Fibroblast of lung (primary cell): ENCODE data around the gene OBSL1. TPM values are rescaled to one million over a fixed set of nuclear protein-coding genes. Genes with fewer than 3 reads are reported as not detected.

ENCODE experiments used
- DNase-seq, 2 donors: peaks; one replicate each; pipeline versions ENCODE4 v3.0.0 to v3.0.0-alpha.2; 2010; ENCODE audit warnings: low read depth in 2 of 2
- H2AFZ ChIP-seq: 2 replicates; pipeline ENCODE4 v1.5.1; 2012; ENCODE audit warnings: low read length, control low read depth, inconsistent platforms
- H3K27ac ChIP-seq: 2 replicates; pipeline ENCODE4 v1.5.1; 2011; ENCODE audit warnings: low read length, control low read depth; ENCODE audit not compliant: insufficient read depth
- H3K27me3 ChIP-seq: 2 replicates; pipeline ENCODE4 v1.5.1; 2011; ENCODE audit warnings: mild to moderate bottlenecking, low read length; ENCODE audit not compliant: control insufficient read depth, insufficient read depth
- H3K36me3 ChIP-seq: 2 replicates; pipeline ENCODE4 v1.5.1; 2011; ENCODE audit warnings: low read length; ENCODE audit not compliant: control insufficient read depth, insufficient read depth
- H3K4me1 ChIP-seq: 2 replicates; pipeline ENCODE4 v1.5.1; 2011; ENCODE audit warnings: low read length; ENCODE audit not compliant: control insufficient read depth, insufficient read depth; ENCODE audit errors: extremely low read depth
- H3K4me2 ChIP-seq: 2 replicates; pipeline ENCODE4 v1.5.1; 2011; ENCODE audit warnings: low read length, control low read depth; ENCODE audit not compliant: insufficient read depth; ENCODE audit errors: extremely low read depth
- H3K4me3 ChIP-seq, 4 experiments: fragments of 200-600 bp in 1 of 4; sonication (generic) in 1 of 4; replicated peaks in 1 of 4; 2 replicates each; pipeline ENCODE4 v1.5.1; 2011 to 2016; ENCODE audit warnings: low read length in 4 of 4, low read depth in 3 of 4, mild to moderate bottlenecking in 3 of 4, control low read depth in 2 of 4, inconsistent platforms in 1 of 4, mixed read lengths in 1 of 4; ENCODE audit not compliant: insufficient read depth in 1 of 4; ENCODE audit errors: control extremely low read depth in 1 of 4
- H3K79me2 ChIP-seq: 2 replicates; pipeline ENCODE4 v1.5.1; 2012; ENCODE audit warnings: mild to moderate bottlenecking, low read length, inconsistent platforms; ENCODE audit not compliant: control insufficient read depth, insufficient read depth
- H3K9ac ChIP-seq: 2 replicates; pipeline ENCODE4 v1.5.1; 2011; ENCODE audit warnings: mild to moderate bottlenecking, low read length, control low read depth; ENCODE audit not compliant: insufficient read depth
- H3K9me3 ChIP-seq: 2 replicates; pipeline ENCODE4 v1.5.1; 2012; ENCODE audit warnings: low read depth, low read length; ENCODE audit not compliant: control insufficient read depth, insufficient read depth
- H4K20me1 ChIP-seq: 2 replicates; pipeline ENCODE4 v1.5.1; 2011; ENCODE audit warnings: low read length; ENCODE audit not compliant: control insufficient read depth, insufficient read depth; ENCODE audit errors: extremely low read depth
- CTCF ChIP-seq, 2 donors: IDR thresholded peaks in 1 of 2; conservative IDR thresholded peaks in 1 of 2; 1 replicate in 1 of 2; 2 replicates in 1 of 2; pipeline ENCODE4 v1.5.1; 2011 to 2012; ENCODE audit warnings: low read length in 2 of 2, control low read depth in 1 of 2, inconsistent platforms in 1 of 2, low read depth in 1 of 2, mild to moderate bottlenecking in 1 of 2
- EZH2 ChIP-seq: IDR thresholded peaks from 2 replicates; pipeline ENCODE4 v1.5.1; 2012; ENCODE audit warnings: low read length, control low read depth, mild to moderate bottlenecking; ENCODE audit errors: missing control alignments
- polyA plus RNA-seq, 2 donors: library from polyadenylated mRNA; depleted of rRNA in 1 of 2; stranded (reverse) in 1 of 2; unstranded in 1 of 2; fragments of >200 nt; gene quantifications; 2 replicates each; pipeline ENCODE4 v1.2.1, GENCODE V29; 2011 to 2012; ENCODE audit warnings: missing spikeins in 1 of 2
- total RNA-seq: library from RNA; depleted of rRNA; stranded (reverse); fragments of >200 nt; gene quantifications from 2 replicates; pipeline ENCODE4 v1.2.1, GENCODE V29; 2014

OBSL1 gene
- total and polyA plus RNA-seq, 2 donors (not counting 1 experiment from before 2014, with no cell fraction given) = 24.7 to 28.7 TPM

- Histone ChIP-seq H4K20me1 (no peaks in the 10 kb centered on the region), H2AFZ (no peak overlapping the region), H3K36me3 (no peaks in the 10 kb centered on the region), H3K27ac (no peak overlapping the region), H3K9ac (no peak overlapping the region), H3K4me2 (no peak overlapping the region), H3K79me2 (no peaks in the 10 kb centered on the region), H3K4me1 (peaks cover 3% of the 10 kb centered on the region), H3K27me3 (peaks cover 6% of the 10 kb centered on the region), H3K4me3 (no peak overlapping the region), H3K9me3 (no peaks in the 10 kb centered on the region)
- no peak for TF ChIP-seq CTCF (conservative IDR thresholded peaks at IDR 0.05 in 1 of 2, IDR thresholded peaks at IDR 0.05 in 1 of 2; ENCODE audit: low read depth in 1 of 2, low read length in 2 of 2)
- TF ChIP-seq EZH2 = no peak
- DNase-seq = no peak
These were observed 17.8 kb downstream of the OBSL1 start for GRCh38 chr2:219553463-219553963.

- Histone ChIP-seq H3K4me1 (peaks cover 3% of the 10 kb centered on the region), H4K20me1 (no peaks in the 10 kb centered on the region), H3K9ac (no peak overlapping the region), H3K4me2 (no peak overlapping the region), H3K4me3 (peak overlapping the region in 1 of 4 experiments; percentile 62), H2AFZ (no peak overlapping the region), H3K79me2 (no peaks in the 10 kb centered on the region), H3K9me3 (no peaks in the 10 kb centered on the region), H3K27ac (no peak overlapping the region), H3K27me3 (peaks cover 6% of the 10 kb centered on the region), H3K36me3 (no peaks in the 10 kb centered on the region)
- TF ChIP-seq EZH2 (no peak), CTCF (conservative IDR thresholded peaks at IDR 0.05 in 1 of 2, IDR thresholded peaks at IDR 0.05 in 1 of 2; ENCODE audit: low read depth in 1 of 2, low read length in 2 of 2) (no peak)
- DNase-seq = no peak
These were observed 18.2 kb downstream of the OBSL1 start for GRCh38 chr2:219553168-219553417.

GRCh38 chr2:219552382-219553167 is 18.8 kb downstream of the OBSL1 start:
- peak overlapping the region; percentile 90 for H2AFZ ChIP-seq
- H3K4me2 ChIP-seq = peak overlapping the region; percentile 87
- H3K9ac ChIP-seq = no peak overlapping the region
- no peaks in the 10 kb centered on the region for H3K36me3 ChIP-seq
- no peaks in the 10 kb centered on the region for H3K79me2 ChIP-seq
- peak overlapping the region; percentile 42 to 70 (median 58) for H3K4me3 ChIP-seq
- peaks cover 3% of the 10 kb centered on the region for H3K4me1 ChIP-seq
- peak; percentile 73 to 74 for DNase-seq
- H3K9me3 ChIP-seq = no peaks in the 10 kb centered on the region
- no peaks in the 10 kb centered on the region for H4K20me1 ChIP-seq
- TF ChIP-seq CTCF (conservative IDR thresholded peaks at IDR 0.05 in 1 of 2, IDR thresholded peaks at IDR 0.05 in 1 of 2; ENCODE audit: low read depth in 1 of 2, low read length in 2 of 2) (no peak), EZH2 (no peak)
- peaks cover 6% of the 10 kb centered on the region for H3K27me3 ChIP-seq
- H3K27ac ChIP-seq = no peak overlapping the region
